Endothelial cell (in vitro differentiated cells): ENCODE results near the gene MYO3A. TPM values are rescaled to one million over a fixed set of nuclear protein-coding genes. Genes with fewer than 3 reads are reported as not detected.

Experiments used
- DNase-seq: peaks from one replicate; pipeline ENCODE4 v3.0.0; 2021; ENCODE audit warnings: low spot score
- H3K27ac Mint-ChIP-seq: one replicate; pipeline ENCODE4 v1.8.0; 2021; ENCODE audit warnings: mixed read lengths, inconsistent platforms; ENCODE audit not compliant: unreplicated experiment
- H3K27me3 Mint-ChIP-seq: one replicate; pipeline ENCODE4 v1.8.0; 2021; ENCODE audit warnings: mild to moderate bottlenecking, moderate library complexity, mixed read lengths, inconsistent platforms; ENCODE audit not compliant: unreplicated experiment
- H3K36me3 Mint-ChIP-seq: one replicate; pipeline ENCODE4 v1.8.0; 2021; ENCODE audit warnings: mild to moderate bottlenecking, low read depth, mixed read lengths, inconsistent platforms; ENCODE audit not compliant: unreplicated experiment
- H3K4me1 Mint-ChIP-seq: one replicate; pipeline ENCODE4 v1.8.0; 2021; ENCODE audit warnings: mild to moderate bottlenecking, mixed read lengths, inconsistent platforms; ENCODE audit not compliant: unreplicated experiment
- H3K4me3 Mint-ChIP-seq: one replicate; pipeline ENCODE4 v1.8.0; 2021; ENCODE audit warnings: mild to moderate bottlenecking, mixed read lengths, inconsistent platforms; ENCODE audit not compliant: unreplicated experiment
- H3K9me3 Mint-ChIP-seq: one replicate; pipeline ENCODE4 v1.8.0; 2021; ENCODE audit warnings: mixed read lengths, inconsistent platforms; ENCODE audit not compliant: unreplicated experiment
- total RNA-seq: library from RNA; stranded (reverse); fragmentation: NEBNext Ultra II Directional; extraction: Animal tissue kit (Norgen Biotek cat#: 25700); gene quantifications from one replicate; pipeline ENCODE4 v1.2.1, GENCODE V29; 2021; ENCODE audit not compliant: unreplicated experiment
- TF ChIP-seq, protein P1 (sequence below): fragments of 200-600 bp; sonication (generic); IDR thresholded peaks from one replicate; pipeline ENCODE4 v1.5.0; 2021; ENCODE audit warnings: antibody characterized with exemption; ENCODE audit not compliant: unreplicated experiment

Gene MYO3A
- total RNA-seq, 1 donor from 2014 or later, result 11.4 TPM

DNA sequence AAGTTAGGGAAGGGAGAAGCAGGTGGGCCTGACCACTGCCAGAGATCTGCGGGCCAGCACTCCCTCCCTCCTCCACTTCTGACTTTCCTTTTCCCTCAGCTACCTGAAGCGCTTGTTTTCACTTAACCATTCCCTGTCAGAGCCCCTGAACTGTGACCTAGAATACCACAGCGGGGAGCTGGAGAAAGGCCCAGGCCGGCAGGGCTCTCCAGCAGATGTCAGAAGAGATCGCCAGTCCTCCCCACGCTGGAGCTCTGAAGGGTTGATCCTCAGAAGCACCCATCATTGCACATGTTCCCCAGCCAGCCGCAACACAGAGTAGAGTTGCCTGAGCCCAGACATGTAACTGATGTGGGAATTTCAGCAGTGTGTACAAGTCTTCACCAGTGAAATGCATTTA, 238.1 kb downstream of the MYO3A start:
- Mint-ChIP-seq H3K36me3 (no peaks in the 10 kb centered on the region), H3K27me3 (no peaks in the 10 kb centered on the region), H3K4me3 (no peak overlapping the region), H3K9me3 (no peaks in the 10 kb centered on the region), H3K27ac (no peak overlapping the region), H3K4me1 (peaks cover 26% of the 10 kb centered on the region)
- TF ChIP-seq, protein P1, sequence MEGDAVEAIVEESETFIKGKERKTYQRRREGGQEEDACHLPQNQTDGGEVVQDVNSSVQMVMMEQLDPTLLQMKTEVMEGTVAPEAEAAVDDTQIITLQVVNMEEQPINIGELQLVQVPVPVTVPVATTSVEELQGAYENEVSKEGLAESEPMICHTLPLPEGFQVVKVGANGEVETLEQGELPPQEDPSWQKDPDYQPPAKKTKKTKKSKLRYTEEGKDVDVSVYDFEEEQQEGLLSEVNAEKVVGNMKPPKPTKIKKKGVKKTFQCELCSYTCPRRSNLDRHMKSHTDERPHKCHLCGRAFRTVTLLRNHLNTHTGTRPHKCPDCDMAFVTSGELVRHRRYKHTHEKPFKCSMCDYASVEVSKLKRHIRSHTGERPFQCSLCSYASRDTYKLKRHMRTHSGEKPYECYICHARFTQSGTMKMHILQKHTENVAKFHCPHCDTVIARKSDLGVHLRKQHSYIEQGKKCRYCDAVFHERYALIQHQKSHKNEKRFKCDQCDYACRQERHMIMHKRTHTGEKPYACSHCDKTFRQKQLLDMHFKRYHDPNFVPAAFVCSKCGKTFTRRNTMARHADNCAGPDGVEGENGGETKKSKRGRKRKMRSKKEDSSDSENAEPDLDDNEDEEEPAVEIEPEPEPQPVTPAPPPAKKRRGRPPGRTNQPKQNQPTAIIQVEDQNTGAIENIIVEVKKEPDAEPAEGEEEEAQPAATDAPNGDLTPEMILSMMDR, result no peak
- no peak for DNase-seq

DNA sequence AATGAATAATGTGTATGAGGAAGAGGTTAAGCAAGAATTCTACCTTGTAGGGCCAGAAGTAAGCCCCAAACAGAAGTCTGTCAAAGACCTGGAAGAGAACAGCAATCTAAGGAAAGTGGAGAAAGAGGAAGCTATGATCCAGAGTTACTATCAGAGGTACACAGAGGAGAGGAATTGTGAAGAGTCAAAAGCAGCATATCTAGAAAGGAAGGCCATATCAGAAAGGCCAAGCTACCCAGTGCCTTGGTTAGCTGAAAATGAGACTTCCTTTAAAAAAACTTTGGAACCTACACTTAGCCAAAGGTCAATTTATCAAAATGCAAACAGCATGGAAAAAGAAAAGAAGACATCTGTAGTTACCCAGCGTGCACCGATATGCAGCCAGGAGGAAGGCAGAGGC, 239.8 kb downstream of the MYO3A start:
- no peak for DNase-seq
- TF ChIP-seq, protein P1, result no peak
- Mint-ChIP-seq H3K27me3 (no peaks in the 10 kb centered on the region), H3K4me1 (peaks cover 28% of the 10 kb centered on the region), H3K9me3 (no peaks in the 10 kb centered on the region), H3K36me3 (peaks cover 3% of the 10 kb centered on the region), H3K4me3 (no peak overlapping the region), H3K27ac (no peak overlapping the region)

DNA sequence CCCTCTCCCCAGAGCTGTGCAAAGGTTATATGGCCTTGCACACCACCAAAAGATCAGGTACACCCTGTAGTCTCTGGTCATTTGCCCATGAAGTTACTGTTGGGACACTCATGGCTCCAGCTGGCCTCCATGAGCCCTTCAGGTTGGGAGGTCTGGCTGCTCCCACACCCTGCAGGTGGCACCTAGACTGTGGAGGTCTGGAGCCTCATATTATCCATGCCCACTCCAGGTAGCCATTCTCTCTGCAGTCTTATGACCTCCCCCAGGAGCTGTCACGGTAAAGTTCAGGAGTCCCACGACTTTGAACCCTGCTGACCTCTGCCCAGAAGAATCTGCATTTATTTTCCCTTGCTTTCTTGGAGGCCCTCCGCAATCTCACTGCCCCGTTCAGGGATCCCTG, 243.3 kb downstream of the MYO3A start:
- Mint-ChIP-seq H3K9me3 (no peaks in the 10 kb centered on the region), H3K27me3 (no peaks in the 10 kb centered on the region)

DNA sequence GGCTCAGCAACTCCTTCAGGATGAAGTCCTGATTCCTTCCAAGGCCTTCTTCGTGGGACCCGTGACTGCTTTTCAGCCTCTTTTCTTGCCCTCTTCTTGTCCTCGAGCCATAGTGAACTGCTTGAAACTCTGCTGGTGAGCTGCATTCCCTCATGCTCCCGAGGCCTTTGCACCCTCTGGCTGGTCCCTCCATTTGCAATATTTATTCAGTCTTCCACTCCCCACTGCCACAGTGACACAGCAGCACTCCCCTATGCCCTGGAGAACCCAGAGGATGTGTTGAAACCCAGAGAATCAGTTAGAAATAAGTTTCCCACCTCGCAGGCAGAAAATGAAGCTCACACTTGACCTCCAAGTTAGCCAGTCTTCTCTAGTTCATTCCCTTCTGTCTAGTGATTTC, 260.2 kb downstream of the MYO3A start:
- Mint-ChIP-seq H3K4me3 (no peak overlapping the region), H3K36me3 (peaks cover 12% of the 10 kb centered on the region), H3K27me3 (no peaks in the 10 kb centered on the region), H3K27ac (no peak overlapping the region), H3K4me1 (peaks cover 16% of the 10 kb centered on the region), H3K9me3 (no peaks in the 10 kb centered on the region)
- no peak for DNase-seq
- TF ChIP-seq, protein P1, result no peak

More for the DNA sequence above, 243.3 kb downstream of the MYO3A start:
- Mint-ChIP-seq H3K4me3 (no peak overlapping the region), H3K4me1 (peaks cover 28% of the 10 kb centered on the region), H3K27ac (no peak overlapping the region), H3K36me3 (peaks cover 3% of the 10 kb centered on the region)
- TF ChIP-seq, protein P1, result no peak
- no peak for DNase-seq

DNA sequence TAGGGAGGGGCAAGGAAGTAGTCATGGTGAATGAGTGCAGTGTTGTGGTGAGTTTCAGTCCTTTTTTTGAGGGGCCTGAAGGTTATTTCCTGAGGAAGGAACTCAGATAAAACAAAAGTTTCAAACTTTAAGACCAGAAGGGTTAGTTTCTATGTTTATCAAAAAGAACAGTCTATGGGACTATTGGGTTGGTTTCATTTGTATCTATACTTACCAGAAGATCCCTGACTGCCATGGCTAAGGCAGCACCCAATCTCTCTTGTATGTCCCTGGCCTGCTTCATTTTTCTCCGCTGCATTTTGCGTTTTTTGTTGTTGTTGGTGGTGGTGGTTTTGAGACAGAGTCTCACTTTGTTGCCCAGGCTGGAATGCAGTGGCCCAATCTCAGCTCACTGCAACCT, 263.2 kb downstream of the MYO3A start:
- Mint-ChIP-seq H3K9me3 (no peaks in the 10 kb centered on the region), H3K36me3 (peaks cover 12% of the 10 kb centered on the region), H3K27me3 (no peaks in the 10 kb centered on the region), H3K27ac (no peak overlapping the region), H3K4me1 (peaks cover 29% of the 10 kb centered on the region), H3K4me3 (no peak overlapping the region)
- DNase-seq, result no peak
- TF ChIP-seq, protein P1, result no peak
